Fibroblast of peridontal ligament (primary cell): Measurements from ENCODE around the gene FAHD2A.
"Not testable (repeated sequence)": the region's sequence is repeated elsewhere in the genome, so short reads cannot be mapped to it uniquely, and the experiment has no call there.

Experiments
- DNase-seq: peaks from one replicate; pipeline ENCODE4 v3.0.0-alpha.2; 2010; ENCODE audit errors: extremely low read depth

The FAHD2A gene

GRCh38 chr2:95435162-95435871, 32.8 kb downstream of the FAHD2A start:
- DNase-seq = not testable (repeated sequence)

DNA sequence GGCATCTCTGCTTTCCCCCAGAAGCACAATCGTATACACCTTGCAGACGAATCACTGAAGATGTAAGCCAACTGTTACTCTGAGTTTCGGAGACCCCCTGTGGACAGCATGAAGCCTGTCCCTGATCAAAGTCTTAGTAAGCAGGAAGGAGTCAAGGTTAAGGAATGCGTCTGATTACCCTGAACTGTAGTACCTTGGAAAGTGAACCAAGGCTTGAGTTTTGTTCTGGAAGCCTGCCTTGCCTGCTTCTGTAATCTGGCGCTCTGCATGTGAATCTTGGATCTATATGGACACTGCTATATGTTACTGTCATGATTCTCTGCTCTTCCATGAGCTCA, 33.3 kb downstream of the FAHD2A start:
- not testable (repeated sequence) for DNase-seq

DNA sequence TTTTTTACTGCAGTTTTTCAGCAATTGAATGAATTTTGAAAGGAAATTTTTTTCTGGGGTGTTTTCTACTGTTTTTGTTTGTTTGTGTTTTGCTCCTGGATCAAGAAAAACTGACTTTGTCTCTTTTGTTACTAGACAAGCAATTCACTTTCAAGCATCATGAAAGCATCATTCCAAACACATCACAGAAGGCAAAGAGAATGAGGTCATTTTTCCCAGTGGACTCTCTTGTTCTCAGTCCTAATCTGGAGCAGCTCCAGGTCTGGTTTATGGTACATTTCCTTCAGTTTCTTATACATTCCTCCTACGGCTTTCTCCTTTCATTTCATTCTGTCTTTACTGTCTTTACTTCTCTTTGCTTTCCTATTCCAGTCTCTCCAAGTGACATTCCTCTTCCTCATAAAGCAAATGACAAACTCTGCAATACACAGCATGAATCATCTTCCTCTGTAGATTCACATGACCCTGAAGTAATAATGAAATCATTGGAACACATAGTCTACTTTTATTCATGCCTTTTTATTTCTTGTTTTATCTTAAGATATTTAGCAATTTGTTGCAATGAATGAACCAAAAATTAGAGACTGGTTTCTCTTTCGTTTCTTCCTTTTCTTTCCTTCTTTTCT, 40.1 kb downstream of the FAHD2A start:
- DNase-seq = not testable (repeated sequence)

DNA sequence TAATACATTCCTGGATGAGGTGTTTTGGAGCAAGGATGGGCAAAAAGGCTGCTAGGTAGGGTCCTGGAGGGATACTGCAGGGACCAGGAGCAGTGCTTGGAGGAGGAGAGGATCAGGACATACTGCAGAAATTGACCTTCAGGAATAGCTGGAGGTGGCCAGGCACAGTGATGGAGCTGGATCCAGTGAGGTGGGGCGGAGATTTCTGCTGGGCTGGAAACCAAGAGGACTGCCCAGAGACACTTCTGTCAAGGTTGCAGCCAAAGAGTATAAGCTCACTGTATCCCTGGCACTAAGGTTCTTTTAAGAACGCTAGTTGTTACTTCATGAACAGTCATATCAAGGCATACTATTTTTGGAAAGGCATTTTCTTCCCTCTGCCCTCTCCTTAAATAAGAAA, 42.8 kb downstream of the FAHD2A start:
- not testable (repeated sequence) for DNase-seq

GRCh38 chr2:95463292-95463691, 60.8 kb downstream of the FAHD2A start:
- DNase-seq = not testable (repeated sequence)
